GM19099 (cell line): ENCODE results near the gene CD53.

Experiments used
- POLR2A ChIP-seq: IDR thresholded peaks from 3 replicates; pipeline ENCODE4 v1.6.1; 2011; ENCODE audit warnings: low read depth; ENCODE audit not compliant: insufficient read length; ENCODE audit errors: extremely low read depth

The CD53 gene

GRCh38 chr1:110928904-110929303, 56.0 kb downstream of the CD53 start:
- TF ChIP-seq POLR2A, result no peak

- TF ChIP-seq POLR2A, result no peak
Observed at GRCh38 chr1:110936567-110936966, 63.6 kb downstream of the CD53 start.

GRCh38 chr1:110944806-110945205, 71.9 kb downstream of the CD53 start:
- no peak for TF ChIP-seq POLR2A

- TF ChIP-seq POLR2A, result no peak
Observed at GRCh38 chr1:110945626-110946025, 72.7 kb downstream of the CD53 start.

- TF ChIP-seq POLR2A, result no peak
Observed at GRCh38 chr1:110948038-110948810, 75.3 kb downstream of the CD53 start.
